ENCODE measurements around the gene EIF3A.

GRCh38 chr10:119024882-119025281 lies 55.7 kb downstream of the EIF3A start:
- TF ChIP-seq EZH2phosphoT487 (IDR thresholded peaks at IDR 0.05; ENCODE audit: borderline replicate concordance, low read length): no peak
- TF ChIP-seq, protein P1, sequence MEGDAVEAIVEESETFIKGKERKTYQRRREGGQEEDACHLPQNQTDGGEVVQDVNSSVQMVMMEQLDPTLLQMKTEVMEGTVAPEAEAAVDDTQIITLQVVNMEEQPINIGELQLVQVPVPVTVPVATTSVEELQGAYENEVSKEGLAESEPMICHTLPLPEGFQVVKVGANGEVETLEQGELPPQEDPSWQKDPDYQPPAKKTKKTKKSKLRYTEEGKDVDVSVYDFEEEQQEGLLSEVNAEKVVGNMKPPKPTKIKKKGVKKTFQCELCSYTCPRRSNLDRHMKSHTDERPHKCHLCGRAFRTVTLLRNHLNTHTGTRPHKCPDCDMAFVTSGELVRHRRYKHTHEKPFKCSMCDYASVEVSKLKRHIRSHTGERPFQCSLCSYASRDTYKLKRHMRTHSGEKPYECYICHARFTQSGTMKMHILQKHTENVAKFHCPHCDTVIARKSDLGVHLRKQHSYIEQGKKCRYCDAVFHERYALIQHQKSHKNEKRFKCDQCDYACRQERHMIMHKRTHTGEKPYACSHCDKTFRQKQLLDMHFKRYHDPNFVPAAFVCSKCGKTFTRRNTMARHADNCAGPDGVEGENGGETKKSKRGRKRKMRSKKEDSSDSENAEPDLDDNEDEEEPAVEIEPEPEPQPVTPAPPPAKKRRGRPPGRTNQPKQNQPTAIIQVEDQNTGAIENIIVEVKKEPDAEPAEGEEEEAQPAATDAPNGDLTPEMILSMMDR (IDR thresholded peaks at IDR 0.05; ENCODE audit: low read depth, low read length, poor library complexity, severe bottlenecking): no peak
